Hepatocyte (in vitro differentiated cells): ENCODE results near the gene LRRC8D. TPM values are rescaled to one million over a fixed set of nuclear protein-coding genes. Genes with fewer than 3 reads are reported as not detected.

ENCODE experiments used
- DNase-seq: peaks from one replicate; pipeline ENCODE4 v3.0.0-alpha.2; 2016; ENCODE audit warnings: low spot score
- H2AFZ ChIP-seq: fragments of 200-600 bp; sonication (generic); 2 replicates; pipeline ENCODE4 v1.6.0; 2016; ENCODE audit warnings: antibody characterized with exemption, mild to moderate bottlenecking
- H3K27ac ChIP-seq: fragments of 200-600 bp; sonication (generic); 2 replicates; pipeline ENCODE4 v1.5.1; 2016; ENCODE audit warnings: mild to moderate bottlenecking
- H3K27me3 ChIP-seq: fragments of 200-600 bp; sonication (generic); 2 replicates; pipeline ENCODE4 v1.6.1; 2016
- H3K36me3 ChIP-seq: fragments of 200-600 bp; sonication (generic); replicated peaks from 2 replicates; pipeline ENCODE4 v1.5.1; 2016; ENCODE audit warnings: low read depth; ENCODE audit not compliant: insufficient read depth
- H3K4me1 ChIP-seq: fragments of 200-600 bp; sonication (generic); 2 replicates; pipeline ENCODE4 v1.5.1; 2016; ENCODE audit warnings: mild to moderate bottlenecking, moderate library complexity; ENCODE audit not compliant: insufficient read depth
- H3K4me2 ChIP-seq: fragments of 200-600 bp; sonication (generic); 2 replicates; pipeline ENCODE4 v1.6.0; 2016
- H3K4me3 ChIP-seq: fragments of 200-600 bp; sonication (generic); 2 replicates; pipeline ENCODE4 v1.5.1; 2016; ENCODE audit warnings: mild to moderate bottlenecking
- H3K79me2 ChIP-seq: fragments of 200-600 bp; sonication (generic); 2 replicates; pipeline ENCODE4 v1.6.0; 2017; ENCODE audit warnings: mild to moderate bottlenecking
- H3K9me2 ChIP-seq: fragments of 200-600 bp; sonication (generic); replicated peaks from 2 replicates; pipeline ENCODE4 v1.6.0; 2017; ENCODE audit warnings: mild to moderate bottlenecking; ENCODE audit not compliant: insufficient read depth
- H3K9me3 ChIP-seq: fragments of 200-600 bp; sonication (generic); 2 replicates; pipeline ENCODE4 v1.5.1; 2016; ENCODE audit warnings: low read depth, mild to moderate bottlenecking
- H4K20me1 ChIP-seq: fragments of 200-600 bp; sonication (generic); 2 replicates; pipeline ENCODE4 v1.6.0; 2016; ENCODE audit warnings: mild to moderate bottlenecking; ENCODE audit not compliant: insufficient read depth, poor library complexity, severe bottlenecking
- CTCF ChIP-seq: fragments of 200-600 bp; sonication (generic); IDR thresholded peaks from 2 replicates; pipeline ENCODE4 v1.5.1; 2016; ENCODE audit warnings: antibody characterized with exemption, mild to moderate bottlenecking; ENCODE audit not compliant: poor library complexity
- EZH2 ChIP-seq: fragments of 200-600 bp; sonication (generic); IDR thresholded peaks from 2 replicates; pipeline ENCODE4 v1.6.1; 2016; ENCODE audit warnings: antibody characterized with exemption, mild to moderate bottlenecking, borderline replicate concordance
- EZH2phosphoT487 ChIP-seq: fragments of 200-600 bp; sonication (generic); IDR thresholded peaks from one replicate; pipeline ENCODE4 v1.6.1; 2018; ENCODE audit warnings: antibody characterized with exemption, mild to moderate bottlenecking, low read depth, moderate library complexity; ENCODE audit not compliant: unreplicated experiment, severe bottlenecking
- WGBS: methylation state at CpG from one replicate; pipeline ENCODE4 v1.1.6; 2016; ENCODE audit warnings: low lambda C conversion rate; ENCODE audit errors: missing lambda C conversion rate; 5-methylcytosine and 5-hydroxymethylcytosine counted together
- polyA plus RNA-seq: library from polyadenylated mRNA; unstranded; fragments of >200 nt; fragmentation: Nextera tagmentation; extraction: Ambion mirVana; gene quantifications from 2 replicates; pipeline ENCODE4 v1.2.1, GENCODE V29; 2016
- total RNA-seq: library from RNA; depleted of rRNA; stranded (reverse); fragments of >200 nt; gene quantifications from 2 replicates; pipeline ENCODE4 v1.2.3, GENCODE V29; 2014

LRRC8D gene
- total and polyA plus RNA-seq, 2 experiments from 2014 or later, result 15.1 to 28.9 TPM

DNA sequence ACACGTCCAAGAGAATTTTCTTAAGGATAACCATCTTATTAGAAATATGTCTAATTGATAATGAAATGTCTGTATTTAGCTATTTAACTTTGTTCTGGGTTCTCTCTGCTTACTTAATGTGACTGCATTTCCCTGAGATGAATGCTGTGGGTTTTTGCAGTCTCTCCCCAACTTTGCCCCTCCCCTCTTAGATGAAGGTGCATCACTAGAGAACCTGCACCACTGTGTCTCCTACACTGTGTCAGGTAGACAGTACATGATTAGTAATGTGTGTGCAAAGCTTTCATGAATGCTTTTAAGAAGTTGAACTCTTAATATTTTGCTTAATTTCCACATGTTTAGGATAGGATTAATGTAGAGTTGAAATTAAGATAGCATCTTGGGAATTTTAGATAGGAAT, 51.7 kb downstream of the LRRC8D start:
- no peaks in the 10 kb centered on the region for H4K20me1 ChIP-seq
- TF ChIP-seq EZH2phosphoT487 (no peak), EZH2 (no peak), CTCF (no peak)
- H3K9me2 ChIP-seq, result no peaks in the 10 kb centered on the region
- H2AFZ ChIP-seq, result no peak overlapping the region
- H3K4me2 ChIP-seq, result no peak overlapping the region
- H3K9me3 ChIP-seq, result no peaks in the 10 kb centered on the region
- H3K27me3 ChIP-seq, result no peaks in the 10 kb centered on the region
- H3K79me2 ChIP-seq, result peaks cover 38% of the 10 kb centered on the region
- WGBS, result 88% methylated on average over 1 of the region's 1 CpG
- no peak for DNase-seq
- peaks cover 14% of the 10 kb centered on the region for H3K4me1 ChIP-seq
- no peaks in the 10 kb centered on the region for H3K36me3 ChIP-seq
- no peak overlapping the region for H3K4me3 ChIP-seq
- H3K27ac ChIP-seq, result no peak overlapping the region

DNA sequence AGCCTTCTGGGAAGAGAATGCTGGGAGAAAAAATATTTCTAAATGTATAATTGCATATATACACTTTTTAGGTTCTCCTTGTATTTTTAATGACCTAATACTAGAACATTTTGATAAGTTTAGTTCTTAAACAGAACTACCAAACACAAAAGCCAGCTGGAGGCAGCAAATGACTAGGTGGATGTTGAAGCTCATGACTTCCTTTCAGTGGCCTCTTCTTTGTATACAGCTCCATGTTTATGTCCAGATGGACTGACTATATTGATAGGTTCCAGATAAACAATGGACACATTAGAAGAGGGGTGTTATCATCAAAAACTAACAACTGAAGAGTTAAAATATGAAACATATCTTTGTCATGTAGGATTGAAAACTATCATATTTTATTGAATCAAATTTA, 52.5 kb downstream of the LRRC8D start:
- no peak for DNase-seq
- H3K9me2 ChIP-seq, result no peaks in the 10 kb centered on the region
- H3K27ac ChIP-seq, result no peak overlapping the region
- no peak overlapping the region for H3K4me2 ChIP-seq
- no peaks in the 10 kb centered on the region for H3K36me3 ChIP-seq
- peaks cover 39% of the 10 kb centered on the region for H3K79me2 ChIP-seq
- TF ChIP-seq EZH2phosphoT487 (no peak), EZH2 (no peak), CTCF (no peak)
- no peak overlapping the region for H3K4me3 ChIP-seq
- no peaks in the 10 kb centered on the region for H3K27me3 ChIP-seq
- peaks cover 14% of the 10 kb centered on the region for H3K4me1 ChIP-seq
- H3K9me3 ChIP-seq, result no peaks in the 10 kb centered on the region
- H4K20me1 ChIP-seq, result no peaks in the 10 kb centered on the region
- H2AFZ ChIP-seq, result no peak overlapping the region

- H3K9me3 ChIP-seq, result no peaks in the 10 kb centered on the region
- no peak overlapping the region for H3K4me2 ChIP-seq
- H3K79me2 ChIP-seq, result peaks cover 38% of the 10 kb centered on the region
- H3K4me3 ChIP-seq, result no peak overlapping the region
- no peak overlapping the region for H3K27ac ChIP-seq
- no peaks in the 10 kb centered on the region for H3K36me3 ChIP-seq
- 47% methylated on average over 3 of the region's 3 CpGs for WGBS
- peaks cover 14% of the 10 kb centered on the region for H3K4me1 ChIP-seq
- H4K20me1 ChIP-seq, result no peaks in the 10 kb centered on the region
- no peaks in the 10 kb centered on the region for H3K9me2 ChIP-seq
- no peaks in the 10 kb centered on the region for H3K27me3 ChIP-seq
- DNase-seq, result no peak
- no peak overlapping the region for H2AFZ ChIP-seq
- TF ChIP-seq EZH2 (no peak), CTCF (no peak), EZH2phosphoT487 (no peak)
These were observed 52.9 kb downstream of the LRRC8D start for GRCh38 chr1:89873770-89874169.

DNA sequence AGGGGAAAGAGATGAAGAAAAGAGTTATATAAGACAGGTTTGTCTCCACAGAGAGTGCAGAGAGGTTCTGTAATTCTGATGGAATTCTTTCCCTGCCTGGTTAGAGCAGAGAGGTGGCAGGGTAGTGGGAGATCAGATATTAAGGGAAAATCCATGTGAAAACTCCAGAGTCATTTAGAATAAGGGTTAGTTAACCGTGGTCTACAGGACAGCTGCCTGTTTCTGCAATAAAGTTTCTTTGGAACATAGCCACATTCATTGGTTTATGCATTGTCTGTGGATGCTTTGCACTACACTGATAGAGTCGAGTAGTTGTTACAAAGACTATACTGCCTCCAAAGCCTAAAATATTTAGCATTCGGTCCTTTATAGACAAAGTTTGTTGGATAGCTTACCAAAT, 55.6 kb downstream of the LRRC8D start:
- Histone ChIP-seq H3K79me2 (peaks cover 52% of the 10 kb centered on the region), H3K4me3 (no peak overlapping the region), H3K9me2 (no peaks in the 10 kb centered on the region), H3K36me3 (no peaks in the 10 kb centered on the region), H3K27me3 (no peaks in the 10 kb centered on the region), H3K4me2 (no peak overlapping the region), H3K27ac (no peak overlapping the region), H2AFZ (no peak overlapping the region), H4K20me1 (no peaks in the 10 kb centered on the region), H3K4me1 (peaks cover 4% of the 10 kb centered on the region), H3K9me3 (no peaks in the 10 kb centered on the region)
- DNase-seq, result no peak
- 80% methylated on average over 3 of the region's 3 CpGs for WGBS
- TF ChIP-seq CTCF (no peak), EZH2phosphoT487 (no peak), EZH2 (no peak)
